Hematopoietic multipotent progenitor cell treated with erythropoietin and hydrocortisone succinate and interleukin-3 and kit ligand, for 8 days (in vitro differentiated cells): ENCODE data around the gene TRIM66.
"Not testable (repeated sequence)": the region's sequence is repeated elsewhere in the genome, so short reads cannot be mapped to it uniquely, and the experiment has no call there.

Source experiments
- DNase-seq: peaks from one replicate; pipeline ENCODE4 v3.0.0-alpha.2; 2015

Gene TRIM66

DNA sequence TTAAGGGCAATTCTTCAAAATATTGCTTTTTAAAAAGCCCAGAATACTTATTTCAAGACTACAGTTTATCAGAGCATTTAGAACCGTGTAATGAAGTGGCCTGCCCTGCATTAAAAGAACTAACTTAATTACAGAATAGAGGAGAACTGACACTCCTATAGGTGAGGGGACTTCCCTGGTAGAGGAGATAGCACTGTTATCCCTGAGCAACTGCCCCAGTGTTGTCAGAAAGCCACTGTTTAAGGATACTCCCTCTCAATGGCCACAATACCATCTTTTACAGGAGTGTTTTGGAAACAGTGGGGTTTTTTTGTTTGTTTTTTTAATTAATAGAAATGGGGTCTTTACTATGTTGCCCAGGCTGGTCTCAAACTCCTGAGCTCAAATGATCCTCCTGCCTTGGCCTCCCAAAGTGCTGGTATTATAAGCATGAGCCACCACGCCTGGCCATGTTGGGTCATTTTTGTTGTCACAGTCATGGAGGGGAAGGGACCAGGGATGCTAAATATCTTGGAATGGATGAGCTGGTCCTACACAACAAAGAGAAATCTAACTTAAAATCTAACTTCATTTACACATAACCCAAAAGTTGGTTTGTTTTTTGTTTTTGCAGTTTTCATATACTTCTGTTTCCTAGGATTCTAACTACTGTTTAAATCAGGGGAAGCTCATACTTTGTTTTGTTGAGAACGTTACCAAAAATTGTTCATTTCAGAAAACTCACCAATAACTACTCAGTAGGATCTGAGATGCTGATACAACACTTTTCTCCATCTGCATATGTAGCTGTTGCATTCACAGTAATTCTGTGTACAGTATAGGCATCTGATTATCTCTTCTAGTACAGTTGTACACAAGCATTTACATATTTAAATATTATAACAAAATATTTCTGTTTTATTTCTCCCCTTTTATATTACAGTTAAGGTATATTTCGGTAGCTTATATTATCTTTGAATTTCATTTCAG, 8.2 kb upstream of the TRIM66 start:
- DNase-seq = peak; percentile 26

DNA sequence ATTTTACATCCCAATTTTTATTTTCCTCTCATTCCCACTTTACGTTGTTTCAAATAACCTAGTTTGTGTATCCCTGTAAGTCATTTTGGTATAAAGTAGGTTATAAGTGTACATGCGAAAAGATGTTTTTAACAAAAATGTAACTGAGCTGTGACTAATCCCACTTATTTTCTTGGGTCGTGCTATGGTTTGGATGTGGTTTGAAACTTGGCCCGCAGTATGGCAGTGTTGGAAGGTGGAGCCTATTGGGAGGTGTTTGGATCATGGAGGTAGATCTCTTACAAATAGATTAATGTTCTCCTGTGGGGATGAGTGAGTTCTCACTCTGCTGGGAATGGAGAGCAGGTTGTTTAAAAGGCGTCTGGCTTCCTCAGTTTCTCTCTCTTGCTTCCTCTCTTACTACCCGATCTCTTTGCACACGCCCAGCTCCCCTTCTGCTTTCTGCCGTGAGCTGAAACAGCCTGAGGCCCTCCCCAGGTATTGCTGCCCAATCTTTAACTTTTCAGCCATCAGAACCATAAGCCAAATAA, 7.3 kb upstream of the TRIM66 start:
- DNase-seq = peak; percentile 18

DNA sequence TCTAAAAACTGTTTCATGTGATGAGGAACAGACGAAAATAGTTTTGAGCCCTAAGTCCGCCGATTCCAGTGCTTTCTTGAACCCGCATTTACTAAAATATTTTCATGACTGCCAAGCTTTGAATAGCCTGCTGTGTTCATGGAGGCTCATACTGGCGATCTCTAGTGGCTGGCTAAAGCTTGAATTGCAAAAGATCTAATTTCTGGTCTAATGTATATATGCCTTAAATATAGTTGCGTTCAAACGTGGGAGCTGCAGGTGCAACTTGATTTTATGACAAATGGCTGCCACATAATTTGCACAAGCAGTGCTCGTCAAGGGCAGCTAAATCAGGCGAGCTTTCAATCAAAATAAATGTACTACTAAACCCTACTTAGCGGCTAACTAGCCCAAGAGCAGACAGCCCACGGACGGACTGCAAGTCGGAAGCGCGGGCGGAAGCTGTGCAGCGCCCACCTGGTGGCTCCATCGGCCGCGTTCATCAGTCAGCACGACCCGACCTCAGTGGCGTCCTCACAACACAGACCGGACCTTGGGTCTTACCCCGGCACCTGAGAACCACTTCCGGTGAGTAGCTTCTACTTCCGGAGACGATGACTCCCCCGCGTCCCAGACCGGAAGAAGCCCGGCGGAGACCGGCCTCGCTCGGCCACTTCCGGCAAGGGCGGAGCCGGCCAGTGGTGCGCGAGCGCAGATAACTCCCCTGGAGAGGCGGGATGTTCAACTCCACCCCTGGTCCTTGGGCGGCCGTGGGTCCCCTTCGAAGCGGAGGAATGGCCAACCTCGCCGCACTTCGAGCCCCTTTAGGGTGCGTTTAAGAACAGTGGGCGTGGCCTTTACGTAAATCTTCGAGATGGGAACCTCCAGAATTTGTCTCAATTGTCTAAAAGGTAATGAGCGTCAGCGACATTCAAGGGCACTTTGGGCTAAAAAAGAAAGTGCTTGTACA, 6.2 kb upstream of the TRIM66 start:
- peak; percentile 96 for DNase-seq

DNA sequence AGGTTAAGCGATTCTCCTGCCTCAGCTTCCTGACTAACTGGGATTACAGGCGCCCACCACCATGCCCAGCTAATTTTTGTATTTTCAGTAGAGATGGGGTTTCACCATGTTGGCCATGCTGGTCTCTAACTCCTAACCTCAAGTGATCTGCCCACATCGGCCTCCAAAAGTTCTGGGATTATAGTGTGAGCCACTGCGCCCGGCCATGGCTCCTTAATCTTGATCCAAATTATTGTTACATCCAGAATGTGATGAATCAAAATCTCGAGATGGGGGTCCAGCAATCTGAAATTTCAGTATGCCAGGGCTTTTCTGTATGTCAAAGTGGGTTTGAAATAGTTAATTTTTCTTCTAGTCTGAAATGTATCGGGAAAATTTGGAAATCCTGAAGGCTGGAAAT, 3.9 kb upstream of the TRIM66 start:
- DNase-seq = no peak

DNA sequence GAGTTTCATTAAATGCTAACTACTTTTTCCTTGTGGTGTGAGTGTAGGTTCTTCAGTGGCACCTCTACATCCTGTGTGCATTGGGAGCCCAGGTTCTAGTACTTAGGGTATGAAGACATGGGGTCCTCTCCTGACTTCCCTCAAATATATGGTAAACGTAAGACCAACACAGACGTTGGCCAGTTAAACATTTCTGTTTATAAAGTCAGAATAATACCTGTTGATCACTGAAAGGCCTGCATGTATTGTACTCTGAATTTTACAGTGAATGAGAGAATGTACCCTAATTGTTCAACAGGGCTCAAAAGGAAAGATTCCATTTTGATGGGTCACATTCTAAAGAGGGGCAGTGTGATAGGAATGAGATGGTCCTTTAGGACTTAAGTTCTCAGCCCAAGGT, 3.4 kb upstream of the TRIM66 start:
- DNase-seq = no peak

DNA sequence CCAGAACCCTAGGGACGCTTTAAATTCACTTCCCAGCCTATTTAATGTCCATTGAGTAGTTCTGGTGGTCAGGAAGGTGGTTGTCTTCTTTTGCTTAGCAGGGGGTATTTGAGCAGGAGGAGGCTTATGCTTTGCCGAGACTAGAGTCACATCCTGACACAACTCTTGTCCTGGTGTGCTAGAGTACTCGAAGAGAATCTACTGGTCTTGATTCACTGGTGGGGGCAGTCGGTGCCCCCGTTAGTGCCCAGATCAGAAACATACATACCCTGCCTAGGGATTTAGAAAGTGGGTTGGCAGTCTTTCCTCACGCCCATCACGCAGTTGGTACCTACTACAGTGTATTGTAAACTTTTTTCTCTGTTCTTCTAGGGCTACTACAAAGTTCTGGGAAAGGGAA, 2.8 kb upstream of the TRIM66 start:
- DNase-seq = no peak

DNA sequence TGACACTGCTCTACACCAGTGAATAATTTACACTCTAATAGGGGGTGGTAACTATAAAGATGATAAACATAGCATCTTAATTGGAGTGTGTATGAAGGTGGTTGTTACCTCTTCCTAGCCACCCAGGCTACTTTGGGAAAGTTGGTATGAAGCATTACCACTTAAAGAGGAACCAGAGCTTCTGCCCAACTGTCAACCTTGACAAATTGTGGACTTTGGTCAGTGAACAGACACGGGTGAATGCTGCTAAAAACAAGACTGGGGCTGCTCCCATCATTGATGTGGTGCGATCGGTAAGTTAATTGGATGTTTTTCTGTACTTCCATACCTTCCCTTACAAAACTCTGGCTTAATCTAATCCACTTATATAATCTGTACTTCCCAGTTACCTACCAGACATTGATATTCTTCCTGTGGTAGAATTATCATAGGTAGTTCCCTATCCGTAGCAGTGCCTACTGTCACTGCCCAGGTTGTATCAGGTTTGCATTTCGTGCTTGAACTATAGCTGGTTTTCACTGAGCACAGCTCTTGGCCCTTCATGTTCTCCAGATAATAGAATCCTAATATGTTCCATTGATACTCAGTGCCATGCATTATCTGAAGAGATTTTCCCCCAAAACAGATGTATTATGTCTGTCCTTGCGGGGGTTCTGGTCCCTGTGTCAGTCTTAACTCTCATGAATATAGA, 2.3 kb upstream of the TRIM66 start:
- no peak for DNase-seq

DNA sequence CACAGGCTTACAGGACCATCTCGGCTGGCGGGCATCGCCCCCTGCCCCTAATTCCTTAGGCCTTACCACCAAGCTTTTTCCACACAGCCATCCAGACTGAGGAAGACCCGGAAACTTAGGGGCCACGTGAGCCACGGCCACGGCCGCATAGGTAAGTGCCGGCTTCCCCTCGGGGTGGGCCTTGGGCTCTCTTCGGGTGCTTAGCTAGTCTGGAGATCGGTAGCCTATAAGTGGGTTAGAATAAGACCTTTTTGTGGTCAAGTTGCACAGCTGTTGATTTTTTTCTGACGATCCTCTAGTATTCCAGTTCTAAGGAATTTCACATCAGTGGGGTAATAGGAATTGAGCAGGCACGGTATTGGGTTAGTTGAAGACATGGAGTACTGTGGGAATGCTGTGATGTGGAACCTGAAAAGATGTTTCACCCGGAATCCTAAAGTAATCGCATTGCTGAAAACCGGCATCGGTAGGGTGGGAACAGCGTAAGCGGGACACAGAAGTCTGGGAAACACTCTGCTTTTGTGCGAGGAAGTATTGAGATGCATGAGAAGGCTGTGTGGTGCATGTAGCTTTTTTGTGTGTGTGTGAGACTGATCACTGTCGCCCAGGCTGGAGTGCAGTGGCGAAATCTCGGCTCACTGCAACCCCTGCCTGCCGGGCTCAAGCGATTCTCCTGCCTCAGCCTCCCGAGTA, 796 bp upstream of the TRIM66 start:
- DNase-seq = no peak

DNA sequence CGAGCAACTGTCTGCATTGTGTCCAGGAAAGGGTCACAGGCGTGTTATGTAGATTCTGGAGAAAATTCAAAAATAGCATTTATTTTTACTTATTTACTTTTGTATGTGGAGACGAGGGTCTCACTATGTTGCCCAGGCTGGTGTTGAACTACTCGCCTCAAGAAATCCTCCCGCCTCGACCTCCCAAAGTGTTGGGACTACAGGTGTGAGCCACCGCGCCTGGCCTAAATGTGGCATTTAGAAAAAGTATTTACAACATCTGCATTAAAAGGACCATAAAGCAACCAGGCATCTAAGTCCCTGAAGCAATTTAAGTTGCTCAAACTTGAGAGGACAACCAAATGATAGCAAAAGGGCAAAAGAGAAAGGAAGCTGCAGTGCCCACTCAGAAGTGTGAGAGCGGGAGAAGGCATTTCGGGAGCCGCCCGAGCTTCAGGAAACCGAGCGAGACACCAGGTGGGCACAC, 595 bp downstream of the TRIM66 start:
- peak; percentile 65 for DNase-seq

DNA sequence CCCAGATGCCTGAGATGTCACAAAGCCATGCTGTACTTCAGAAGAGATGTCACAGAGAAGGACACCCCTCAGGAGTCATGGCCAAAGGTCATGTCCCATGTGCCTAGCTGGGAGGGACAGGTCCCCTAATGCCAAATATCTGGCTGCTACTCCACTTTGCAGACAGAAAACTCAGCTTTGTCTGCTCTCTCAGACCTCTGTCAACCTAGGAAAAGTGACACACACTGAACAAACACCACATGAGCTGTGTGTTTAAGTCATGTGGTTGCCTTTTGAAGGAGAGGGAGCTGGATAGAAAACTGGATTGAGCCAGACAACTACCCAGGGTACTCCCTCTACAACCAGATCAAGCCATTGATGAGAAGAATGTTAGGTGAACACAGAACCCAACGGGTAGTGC, 3.5 kb downstream of the TRIM66 start:
- DNase-seq = no peak

DNA sequence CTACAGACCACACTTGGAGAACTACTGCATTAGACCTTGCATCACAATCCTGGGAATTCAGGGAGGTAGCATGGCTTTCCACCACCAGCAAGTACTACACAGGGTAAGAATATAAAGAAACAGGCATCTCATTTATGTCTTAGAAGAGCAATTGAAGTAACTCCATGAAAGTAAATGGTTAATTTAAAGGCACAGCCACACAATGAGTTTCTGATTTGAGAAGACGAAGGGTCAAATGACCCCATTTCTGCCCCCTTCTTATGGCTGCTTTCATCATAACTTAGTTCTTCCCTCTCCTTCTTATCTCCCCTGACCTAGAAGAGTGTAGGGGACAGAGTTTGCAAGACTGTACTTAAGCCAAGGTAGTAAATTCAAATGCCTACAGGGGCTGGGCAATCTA, 6.0 kb downstream of the TRIM66 start:
- no peak for DNase-seq

DNA sequence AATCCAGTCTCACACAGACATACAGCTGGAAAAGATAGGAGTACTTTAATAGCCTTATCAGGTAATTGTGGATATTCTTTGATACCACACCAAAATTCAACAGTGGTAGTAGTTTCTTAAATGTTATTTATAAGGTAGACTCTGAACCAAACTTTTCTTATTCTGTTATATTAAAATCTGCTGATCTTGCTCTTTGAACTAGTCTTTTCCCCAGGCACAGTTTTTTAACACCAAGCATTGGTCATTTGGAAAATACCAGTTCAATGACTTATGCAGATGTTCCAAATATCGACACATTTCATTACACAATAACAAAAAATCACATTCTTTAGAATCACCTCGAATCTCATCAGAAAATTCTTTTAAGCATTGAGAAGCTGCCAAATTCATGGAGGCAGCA, 7.6 kb downstream of the TRIM66 start:
- DNase-seq = no peak

DNA sequence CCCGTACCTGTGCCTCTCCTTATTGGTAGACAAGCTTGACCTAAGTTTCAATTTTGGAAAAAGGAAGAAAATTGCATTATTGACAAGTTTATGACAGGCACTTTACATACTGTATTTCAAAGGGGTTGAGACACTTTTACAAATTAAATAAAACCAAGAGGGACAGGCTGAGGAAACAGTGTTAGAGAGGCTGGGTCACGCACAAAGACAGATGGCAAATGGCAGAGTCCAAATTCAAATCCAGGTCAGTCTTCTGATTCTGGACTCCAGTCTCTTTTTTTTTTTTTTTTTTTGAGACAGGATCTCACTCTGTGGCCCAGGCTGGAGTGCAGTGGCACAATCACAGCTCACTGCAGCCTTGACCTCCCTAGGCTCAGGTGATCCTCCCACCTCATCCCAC, 10.1 kb downstream of the TRIM66 start:
- no peak for DNase-seq

DNA sequence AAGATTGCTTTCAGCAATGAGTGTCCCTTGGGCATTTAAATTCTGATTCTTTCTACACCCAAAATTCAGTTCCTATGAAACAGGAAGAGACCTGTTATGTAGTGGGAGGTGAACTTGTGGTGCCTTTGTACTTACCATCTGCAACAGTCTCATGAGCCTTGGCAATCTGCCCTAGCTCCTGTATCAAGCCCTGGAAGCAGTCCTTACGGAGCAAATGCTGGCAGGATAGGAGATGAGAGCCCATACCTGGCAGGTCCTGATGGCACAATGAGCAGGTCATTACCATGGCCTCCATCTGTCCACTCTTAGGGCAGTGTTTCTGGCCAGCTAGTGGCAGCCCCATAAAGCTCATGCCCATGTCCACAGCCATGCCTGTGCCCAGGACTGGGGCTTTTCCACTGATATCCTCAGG, 10.8 kb downstream of the TRIM66 start:
- peak; percentile 21 for DNase-seq

DNA sequence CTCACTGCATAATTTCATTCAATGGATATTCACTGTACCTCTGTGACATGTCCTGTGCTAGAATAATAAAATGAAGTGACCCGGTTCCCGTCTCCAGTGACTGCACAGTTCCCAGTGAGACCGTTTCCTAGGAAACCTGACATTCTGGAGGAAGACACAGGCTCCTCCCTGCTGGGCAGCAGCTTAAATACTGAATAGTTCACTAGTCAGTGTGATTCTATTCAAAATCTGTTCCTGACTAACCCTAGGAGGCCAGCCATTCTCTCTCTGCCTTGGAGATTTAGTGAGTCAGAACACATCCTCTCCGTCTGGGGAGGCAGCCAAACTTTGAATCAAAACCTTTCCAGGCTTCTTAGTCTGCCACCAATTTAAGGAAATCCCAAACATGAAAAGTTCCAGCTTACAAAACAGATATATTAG, 11.3 kb downstream of the TRIM66 start:
- no peak for DNase-seq

DNA sequence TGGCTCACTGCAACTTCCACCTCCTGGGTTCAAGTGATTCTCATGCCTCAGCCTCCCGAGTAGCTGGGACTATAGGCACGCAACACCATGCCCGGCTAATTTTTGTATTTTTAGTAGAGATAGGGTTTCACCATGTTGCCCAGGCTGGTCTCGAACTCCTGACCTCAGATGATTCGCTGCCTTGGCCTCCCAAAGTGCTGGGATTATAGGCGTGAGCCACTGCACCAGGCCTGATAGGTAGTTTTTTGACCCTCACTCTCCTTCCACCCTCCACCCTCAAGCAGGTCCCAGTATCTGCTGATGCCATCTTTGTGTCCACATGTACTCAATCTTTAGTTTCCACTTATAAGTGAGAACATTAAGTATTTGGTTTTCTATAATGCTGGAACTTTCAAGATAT, 12.4 kb downstream of the TRIM66 start:
- not testable (repeated sequence) for DNase-seq

DNA sequence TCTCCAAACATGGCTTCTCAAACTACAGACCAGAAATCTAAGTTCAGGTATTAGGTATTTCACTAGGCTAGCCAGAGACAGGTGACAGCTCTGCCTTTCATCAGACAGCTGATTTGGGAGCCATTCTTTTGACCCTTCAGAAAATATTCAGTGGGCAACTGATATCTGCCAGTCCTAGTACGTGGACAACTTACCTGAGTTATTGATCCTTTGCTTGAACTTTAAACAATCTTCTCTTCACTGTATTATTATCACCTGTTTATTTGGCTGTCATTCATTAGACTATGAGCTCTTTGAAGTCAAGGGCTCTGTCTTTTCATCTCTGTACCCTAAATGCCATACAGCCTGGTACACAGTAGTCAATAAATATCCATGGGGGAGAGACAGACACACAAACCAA, 17.2 kb downstream of the TRIM66 start:
- DNase-seq = no peak

DNA sequence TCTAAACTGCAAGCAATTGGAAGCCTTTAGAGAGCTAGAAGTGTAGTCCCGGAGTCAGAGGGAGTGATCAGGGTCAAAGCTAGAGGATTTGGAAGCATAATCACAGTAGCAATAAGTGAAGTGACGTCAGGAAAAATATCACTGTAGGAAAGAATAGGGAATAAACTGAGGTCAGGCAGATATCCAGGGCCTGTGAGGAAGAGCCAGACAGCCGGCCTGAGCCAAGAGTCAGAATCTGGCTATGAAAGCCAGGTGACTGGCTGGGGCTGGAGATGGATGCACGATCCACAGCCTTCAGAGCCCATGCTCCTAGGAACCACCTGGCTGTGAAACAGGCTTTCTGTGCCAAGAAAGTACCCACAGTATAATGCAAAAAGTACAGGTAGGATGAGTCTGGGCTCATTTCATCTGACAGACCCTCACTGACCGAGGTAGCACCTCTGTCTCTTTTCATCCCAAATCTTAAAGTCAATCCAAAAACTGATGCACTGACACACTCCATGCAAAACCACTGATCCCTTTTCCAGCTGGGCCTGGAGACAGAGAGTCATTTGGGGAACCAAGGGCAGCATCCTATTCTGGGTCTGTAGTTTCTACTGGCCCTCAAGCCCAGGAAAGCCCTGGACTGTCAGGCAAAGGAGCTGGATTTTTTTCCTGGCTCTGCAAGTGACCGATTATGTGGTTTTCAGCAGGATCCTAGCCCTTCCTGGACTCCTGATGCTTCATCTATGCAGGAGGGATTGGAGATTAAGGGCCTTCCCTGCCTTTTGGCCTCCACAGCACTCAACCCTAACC, 21.3 kb downstream of the TRIM66 start:
- DNase-seq = no peak

DNA sequence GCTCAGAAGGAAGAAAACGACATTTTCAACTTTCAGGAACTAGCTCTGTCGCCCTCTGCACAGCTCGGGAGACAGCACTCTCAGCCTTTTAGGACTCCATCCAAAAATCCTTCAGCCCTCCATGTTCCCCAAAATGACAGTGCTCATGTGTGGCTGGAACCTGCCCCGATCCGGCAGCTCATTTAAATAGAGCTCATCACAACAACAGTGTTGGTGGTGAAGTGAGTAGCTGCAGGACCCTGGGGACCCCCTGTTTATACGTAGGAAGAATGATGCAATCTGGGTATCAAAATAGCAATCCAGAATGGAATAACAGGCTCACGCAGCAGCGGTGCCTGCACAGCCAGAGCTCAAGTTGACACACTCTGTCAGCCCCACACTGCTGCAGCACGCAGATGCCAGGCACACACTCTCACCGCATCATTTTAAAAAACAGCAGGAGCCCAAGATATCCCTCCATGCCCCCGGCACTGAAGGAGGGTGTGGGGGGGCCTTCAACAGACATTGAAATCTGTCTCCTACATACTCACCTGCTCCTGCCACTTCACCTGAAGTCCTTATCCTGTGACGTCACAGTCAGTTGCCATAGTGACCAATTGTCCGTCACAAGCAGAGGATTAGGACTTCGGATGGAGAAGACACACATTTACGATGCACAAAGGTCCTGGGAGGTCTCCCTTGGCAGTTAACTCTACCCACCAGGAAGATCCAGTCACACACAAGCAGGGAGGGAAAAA, 24.0 kb downstream of the TRIM66 start:
- DNase-seq = no peak

DNA sequence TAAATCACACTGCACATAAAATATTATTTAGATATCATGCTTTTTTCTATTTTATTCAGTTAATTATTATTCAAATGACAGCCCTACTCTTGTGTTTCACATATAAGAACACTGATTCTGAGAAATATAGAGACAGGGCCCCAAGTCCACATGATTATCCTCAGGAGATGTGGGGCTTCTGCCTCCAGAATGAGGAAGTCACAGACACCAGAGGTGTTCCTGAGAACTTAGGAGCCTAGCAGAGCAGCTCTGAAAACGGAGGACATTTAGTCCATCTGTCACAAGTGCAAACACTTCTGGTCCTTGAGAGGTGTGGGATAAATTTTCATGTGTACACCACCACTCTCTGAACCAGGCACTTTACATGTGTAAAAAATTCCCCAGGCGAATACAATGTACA, 26.2 kb downstream of the TRIM66 start:
- no peak for DNase-seq
